K562 (cell line): ENCODE measurements around the gene IL1F10. TPM values are rescaled to one million over a fixed set of nuclear protein-coding genes. Genes with fewer than 3 reads are reported as not detected.

Experiments
- ATAC-seq: fragments of 200-7000 bp; cut with Tn5 transposase; 3 replicates; pipeline ENCODE4 v1.9.1; 2020; ENCODE audit warnings: moderate library complexity
- BruUV-seq: library from RNA; stranded (reverse); fragments of 400-500 nt; replicated peaks from 2 replicates; lab custom pipeline; 2021; lab: Mats Ljungman, UMichigan
- CTCF ChIA-PET: fragments of 300-600 bp; formaldehyde crosslinking; extraction: SDS; loops from one replicate; lab custom pipeline; 2021; ENCODE audit warnings: low intra/inter-chr PET ratio; lab: Yijun Ruan, JAX
- POLR2A ChIA-PET: fragments of 300-600, 350-650 bp; sonication (Branson Sonifier 250); formaldehyde crosslinking; extraction: SDS; loops from one replicate; lab custom pipeline; 2021; ENCODE audit warnings: antibody characterized with exemption, inconsistent platforms; lab: Yijun Ruan, JAX
- DNase-seq, 4 experiments: peaks; one replicate each; pipeline versions ENCODE4 v3.0.0 to v3.0.0-alpha.2; 2011 to 2018; ENCODE audit warnings: low spot score in 3 of 4, mixed read lengths in 3 of 4; ENCODE audit errors: extremely low read depth in 1 of 4
- FAIRE-seq: peaks from 2 replicates; lab custom pipeline; 2011; peaks lifted over from hg19 to GRCh38; lab: Jason Lieb, UNC
- H2AFZ ChIP-seq: 2 replicates; pipeline ENCODE4 v1.6.0; 2011; ENCODE audit warnings: low read depth, low read length, control low read depth, inconsistent platforms
- H3K27ac ChIP-seq: fragments of 200-600 bp; 3 replicates; pipeline ENCODE4 v1.8.0; 2011; ENCODE audit warnings: low read depth, mild to moderate bottlenecking, control low read depth, inconsistent platforms, low read length, moderate library complexity, mixed read lengths; ENCODE audit errors: extremely low read depth
- H3K27me3 ChIP-seq, 2 experiments: fragments of 300-600 bp in 1 of 2; 2 replicates in 1 of 2; 3 replicates in 1 of 2; pipeline versions ENCODE4 v1.6.0 to v1.8.0; 2011; ENCODE audit warnings: inconsistent platforms in 2 of 2, low read length in 2 of 2, mild to moderate bottlenecking in 1 of 2, mixed read lengths in 1 of 2, moderate library complexity in 1 of 2; ENCODE audit not compliant: control insufficient read depth in 2 of 2, insufficient read depth in 2 of 2
- H3K36me3 ChIP-seq: fragments of 300-600 bp; 3 replicates; pipeline ENCODE4 v1.8.0; 2011; ENCODE audit warnings: mild to moderate bottlenecking, low read length, inconsistent platforms; ENCODE audit not compliant: control insufficient read depth, insufficient read depth
- H3K4me1 ChIP-seq, 2 experiments: fragments of 200-600 bp in 1 of 2; replicated peaks in 1 of 2; 2 replicates in 1 of 2; 3 replicates in 1 of 2; pipeline versions ENCODE4 v1.5.1 to v1.8.0; 2011; ENCODE audit warnings: inconsistent platforms in 2 of 2, low read length in 2 of 2, mild to moderate bottlenecking in 1 of 2, mixed read lengths in 1 of 2, moderate library complexity in 1 of 2; ENCODE audit not compliant: control insufficient read depth in 2 of 2, insufficient read depth in 2 of 2
- H3K4me2 ChIP-seq: 2 replicates; pipeline ENCODE4 v1.6.1; 2011; ENCODE audit warnings: low read length, control low read depth, inconsistent platforms, mixed read lengths; ENCODE audit not compliant: insufficient read depth
- H3K4me3 ChIP-seq: fragments of 200-600 bp; sonication (generic), shearing (Covaris generic); 2 replicates; pipeline ENCODE4 v1.5.1; 2016; ENCODE audit warnings: control low read depth, inconsistent platforms
- H3K79me2 ChIP-seq: fragments of 200-600 bp; 3 replicates; pipeline ENCODE4 v1.8.0; 2011; ENCODE audit warnings: low read length, inconsistent platforms; ENCODE audit not compliant: control insufficient read depth, insufficient read depth
- H3K9ac ChIP-seq, 2 experiments: 2 replicates each; pipeline versions ENCODE4 v1.6.0 to v1.6.1; 2011; ENCODE audit warnings: low read depth in 2 of 2, low read length in 2 of 2, control low read depth in 1 of 2, inconsistent platforms in 1 of 2, mild to moderate bottlenecking in 1 of 2, mixed read lengths in 1 of 2; ENCODE audit not compliant: insufficient read depth in 1 of 2
- H3K9me1 ChIP-seq: one replicate; pipeline ENCODE4 v1.6.0; 2011; ENCODE audit warnings: inconsistent platforms, mild to moderate bottlenecking, low read length, moderate library complexity; ENCODE audit not compliant: control insufficient read depth, insufficient read depth
- H3K9me3 ChIP-seq: replicated peaks from 2 replicates; pipeline ENCODE4 v1.5.1; 2011; ENCODE audit warnings: low read depth, low read length, inconsistent platforms; ENCODE audit not compliant: control insufficient read depth, insufficient read depth
- H4K20me1 ChIP-seq: replicated peaks from 2 replicates; pipeline ENCODE4 v1.6.1; 2011; ENCODE audit warnings: low read length, inconsistent platforms, mixed read lengths; ENCODE audit not compliant: control insufficient read depth, insufficient read depth
- ELF4 ChIP-seq: fragments of 450-650 bp; formaldehyde crosslinking; IDR thresholded peaks from 2 replicates; pipeline ENCODE4 v1.4.0; 2022; ENCODE audit warnings: missing genetic modification characterization
- ERF ChIP-seq: fragments of 450-650 bp; formaldehyde crosslinking; IDR thresholded peaks from 2 replicates; pipeline ENCODE4 v1.4.0; 2020; ENCODE audit warnings: mild to moderate bottlenecking, mixed read lengths
- NFRKB ChIP-seq: fragments of 450-650 bp; IDR thresholded peaks from 2 replicates; pipeline ENCODE4 v1.6.1; 2016; ENCODE audit warnings: low read depth
- RAD51 ChIP-seq: fragments of 450-650 bp; IDR thresholded peaks from 2 replicates; pipeline ENCODE4 v1.7.1; 2016; ENCODE audit warnings: low read depth, mild to moderate bottlenecking, borderline replicate concordance
- SIRT6 ChIP-seq: IDR thresholded peaks from one replicate; pipeline ENCODE4 v1.6.1; 2012; ENCODE audit warnings: low read depth, mild to moderate bottlenecking, control low read depth, inconsistent platforms, low read length, moderate library complexity
- YBX1 ChIP-seq: fragments of 450-650 bp; IDR thresholded peaks from 2 replicates; pipeline ENCODE4 v1.7.1; 2016; ENCODE audit warnings: mild to moderate bottlenecking
- ZNF324 ChIP-seq: fragments of 250-450 bp; sonication (Bioruptor Pico); IDR thresholded peaks from 2 replicates; pipeline ENCODE4 v1.4.0; 2020; ENCODE audit warnings: mild to moderate bottlenecking
- ZNF431 ChIP-seq: sonication (generic); formaldehyde crosslinking; IDR thresholded peaks from 2 replicates; pipeline ENCODE4 v1.8.0; 2022; ENCODE audit warnings: mild to moderate bottlenecking, missing genetic modification reagents
- WGBS: fragments of 100-300 bp; shearing (Covaris generic); methylation state at CpG from one replicate; pipeline ENCODE4 v1.1.6; 2016; ENCODE audit warnings: low coverage, mixed read lengths; ENCODE audit not compliant: insufficient coverage; ENCODE audit errors: missing lambda C conversion rate; 5-methylcytosine and 5-hydroxymethylcytosine counted together
- in situ Hi-C: fragments of 300-500 bp; cut with MboI; formaldehyde crosslinking; loops from 4 replicates; pipeline ENCODE4 v1.15.0; 2018; ENCODE audit warnings: inconsistent platforms, mixed read lengths
- intact Hi-C: fragments of 100-400 bp; cut with micrococcal nuclease; formaldehyde crosslinking; loops from 2 replicates; pipeline ENCODE4 v1.14.2; 2022
- polyA plus RNA-seq, 8 experiments: library from polyadenylated mRNA; depleted of rRNA in 4 of 8; stranded (reverse) in 5 of 8; unstranded in 3 of 8; fragments of >200 nt; fragmentation: Nextera tagmentation in 2 of 8; fragmentation: Illumina TruSeq in 1 of 8; extraction: Ambion mirVana in 2 of 8; extraction: Trizol in 1 of 8; gene quantifications; 2 replicates each; pipeline versions ENCODE4 v1.2.1 to v1.2.3, GENCODE V29; 2011 to 2014; ENCODE audit warnings: inconsistent platforms in 1 of 8, missing spikeins in 1 of 8
- total RNA-seq, 7 experiments: library from RNA; depleted of rRNA in 6 of 7; stranded (reverse); fragments of >200 nt in 6 of 7; fragmentation: Illumina TruSeq in 2 of 7; extraction: Trizol in 2 of 7; gene quantifications; 2 replicates each; pipeline versions ENCODE4 v1.2.1 to v1.2.3, GENCODE V29; 2011 to 2021; ENCODE audit warnings: low replicate concordance in 1 of 7

IL1F10 gene
- total and polyA plus RNA-seq, 9 of the 15 experiments (the other 6 are each of a cell fraction or from before 2014, with no cell fraction given) = not detected

GRCh38 chr2:113054066-113054465 is 13.7 kb upstream of the IL1F10 start:
- no peak for ATAC-seq
- H3K9me1 ChIP-seq = no peaks in the 10 kb centered on the region
- TF ChIP-seq ZNF431 (peak; percentile 74; the same call in 1 of the 2 replicates), SIRT6 (no peak)
- H3K4me3 ChIP-seq = no peak overlapping the region
- no peaks in the 10 kb centered on the region for H3K36me3 ChIP-seq
- in situ Hi-C loops = no loop called here
- no peak for FAIRE-seq
- H3K4me1 ChIP-seq = peaks cover 0 to 8% of the 10 kb centered on the region in 2 experiments; a peak in 1 of 5 replicates
- intact Hi-C loops = loop anchor here (5.0 kb wide), 1 partner anchor 97 kb away; no protein-coding TSS in a partner anchor
- CTCF ChIA-PET = no interaction called here
- DNase-seq = no peak
- H3K27me3 ChIP-seq = peaks cover 0 to 14% of the 10 kb centered on the region in 2 experiments; a peak in 2 of 5 replicates
- H3K4me2 ChIP-seq = no peak overlapping the region
- no peak overlapping the region for H3K9ac ChIP-seq
- BruUV-seq = no TSS peak
- no peaks in the 10 kb centered on the region for H3K9me3 ChIP-seq
- no peak overlapping the region for H3K27ac ChIP-seq
- H4K20me1 ChIP-seq = no peaks in the 10 kb centered on the region
- no peak overlapping the region for H2AFZ ChIP-seq
- POLR2A ChIA-PET = no interaction called here
- H3K79me2 ChIP-seq = no peaks in the 10 kb centered on the region

DNA sequence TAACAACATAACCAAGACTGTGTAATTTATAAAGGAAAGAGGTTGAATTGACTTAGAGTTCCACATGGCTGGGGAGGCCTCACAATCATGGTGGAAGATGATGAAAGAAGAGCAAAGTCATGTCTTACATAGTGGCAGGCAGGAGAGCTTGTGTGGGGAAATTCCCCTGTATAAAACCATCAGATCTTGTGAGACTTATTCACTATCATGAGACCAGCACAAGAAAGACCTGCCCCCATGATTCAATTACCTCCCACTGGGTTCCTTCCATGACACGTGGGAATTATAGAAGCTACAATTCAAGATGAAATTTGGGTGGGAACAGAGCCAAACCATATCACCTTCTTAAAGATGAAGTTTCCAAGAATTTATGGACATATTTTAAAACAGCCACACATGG is 11.2 kb upstream of the IL1F10 start:
- no TSS peak for BruUV-seq
- no peak overlapping the region for H2AFZ ChIP-seq
- POLR2A ChIA-PET = no interaction called here
- H3K9ac ChIP-seq = no peak overlapping the region
- intact Hi-C loops = no loop called here
- WGBS = 0% methylated on average over 1 of the region's 1 CpG
- no peaks in the 10 kb centered on the region for H4K20me1 ChIP-seq
- no peaks in the 10 kb centered on the region for H3K9me3 ChIP-seq
- peaks cover 0 to 10% of the 10 kb centered on the region in 2 experiments; a peak in 2 of 5 replicates for H3K27me3 ChIP-seq
- peaks cover 0 to under 1% of the 10 kb centered on the region in 2 experiments; a peak in 1 of 5 replicates for H3K4me1 ChIP-seq
- H3K4me2 ChIP-seq = no peak overlapping the region
- no peak for TF ChIP-seq YBX1
- no peak for TF ChIP-seq RAD51
- TF ChIP-seq ERF (CRISPR knock-in tag) = no peak
- TF ChIP-seq ELF4 (CRISPR knock-in tag) = no peak
- TF ChIP-seq ZNF324 (CRISPR knock-in tag) = no peak
- no peak for TF ChIP-seq NFRKB
- TF ChIP-seq, all 486 proteins: peak for 0
- H3K9me1 ChIP-seq = no peaks in the 10 kb centered on the region
- no peak overlapping the region for H3K27ac ChIP-seq
- H3K4me3 ChIP-seq = no peak overlapping the region
- DNase-seq (no peak), ATAC-seq (no peak), FAIRE-seq (no peak)
- in situ Hi-C loops = no loop called here
- H3K36me3 ChIP-seq = no peaks in the 10 kb centered on the region
- H3K79me2 ChIP-seq = no peaks in the 10 kb centered on the region
- CTCF ChIA-PET = no interaction called here
